Right lobe of liver (tissue), 4 donors: ENCODE results near the gene KIAA2012.

Experiments used
- CTCF ChIP-seq, 4 donors: fragments of 200-600 bp in 3 of 4; fragments of 450-650 bp in 1 of 4; IDR thresholded peaks; one replicate each; pipeline versions ENCODE4 v1.5.1 to v1.8.0; 2016 to 2022; ENCODE audit warnings: antibody characterized with exemption in 4 of 4, mild to moderate bottlenecking in 2 of 4
- POLR2A ChIP-seq: fragments of 450-650 bp; IDR thresholded peaks from one replicate; pipeline ENCODE4 v1.6.1; 2017; ENCODE audit warnings: antibody characterized with exemption, mild to moderate bottlenecking
- donor health status: DM: no; HTN: no; CAD: no.
- donor health status: DM: no; HTN: no; CAD: no.
- donor health status: DM: no; HTN: yes; CAD: no.

DNA sequence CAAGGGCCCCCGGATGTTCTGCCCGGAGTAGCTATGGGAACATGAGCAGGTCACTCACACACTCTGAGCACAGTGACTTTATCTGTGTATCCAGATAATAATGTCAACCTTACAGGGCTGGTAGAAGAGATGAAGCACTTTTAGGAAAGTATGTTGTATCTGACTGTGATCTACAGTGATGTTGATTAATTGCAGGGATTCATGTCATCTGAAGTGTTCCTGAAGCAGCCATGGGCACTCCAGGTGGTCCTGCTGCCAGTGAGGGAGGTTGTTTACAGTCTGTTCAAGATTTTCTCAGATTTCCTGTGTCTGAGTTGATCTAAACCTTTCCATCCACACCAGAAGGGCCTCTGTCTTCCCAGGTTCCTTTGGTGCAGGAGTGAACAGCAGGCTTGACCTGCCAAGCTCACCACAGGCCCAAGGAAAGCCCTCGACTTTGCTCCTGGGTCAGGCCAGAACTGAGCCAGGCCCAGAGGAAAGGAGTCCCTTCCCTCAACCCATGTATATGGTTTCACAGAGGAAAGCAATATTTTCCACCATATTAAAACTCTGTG is 28.0 kb downstream of the KIAA2012 start:
- TF ChIP-seq CTCF (IDR thresholded peaks at IDR 0.05): no peak
- no peak for TF ChIP-seq POLR2A
